ENCODE data around the gene TACC2. TPM values are rescaled to one million over a fixed set of nuclear protein-coding genes. Genes with fewer than 3 reads are reported as not detected.
A peak's percentile ranks its signal among the peaks of the same experiment; 100 is the strongest.

The TACC2 gene
- total RNA-seq, 2 donors from 2014 or later = 107 to 113 TPM

- ATAC-seq = no peak
- intact Hi-C loops (cut with DNase I, micrococcal nuclease) = no loop called here
- no peak for DNase-seq
Measured at GRCh38 chr10:122261584-122261983, 272.6 kb downstream of the TACC2 start.

GRCh38 chr10:122263971-122264370, 275.0 kb downstream of the TACC2 start:
- ATAC-seq (peak; percentile 6), DNase-seq (no peak)
- intact Hi-C loops (cut with DNase I, micrococcal nuclease) = no loop called here

GRCh38 chr10:122264436-122264835, 275.5 kb downstream of the TACC2 start:
- DNase-seq (no peak), ATAC-seq (peak; percentile 86)
- intact Hi-C loops (cut with DNase I, micrococcal nuclease) = no loop called here

GRCh38 chr10:122264931-122265330, 276.0 kb downstream of the TACC2 start:
- ATAC-seq = no peak
- no peak for DNase-seq
- intact Hi-C loops (cut with DNase I, micrococcal nuclease) = no loop called here

- no peak for ATAC-seq
- DNase-seq = no peak
- intact Hi-C loops (cut with DNase I, micrococcal nuclease) = no loop called here
Measured at GRCh38 chr10:122265896-122266295, 276.9 kb downstream of the TACC2 start.

- peak; percentile 68 for ATAC-seq
- DNase-seq = peak in 1 of 2 donors; percentile 44
- intact Hi-C loops (cut with DNase I, micrococcal nuclease) = no loop called here
Measured at GRCh38 chr10:122267849-122268737, 279.1 kb downstream of the TACC2 start.

- no peak for DNase-seq
- ATAC-seq = no peak
- intact Hi-C loops (cut with DNase I, micrococcal nuclease) = no loop called here
Measured at GRCh38 chr10:122269059-122269687, 280.2 kb downstream of the TACC2 start.

GRCh38 chr10:122271076-122271475, 282.1 kb downstream of the TACC2 start, which contains the start of gene BTBD16:
TSS of gene BTBD16 (plus strand) at chr10:122271296. CDS start at chr10:122275082, 3,786 bp downstream.
- DNase-seq (no peak), ATAC-seq (no peak)
- intact Hi-C loops (cut with DNase I, micrococcal nuclease) = no loop called here

- intact Hi-C loops (cut with DNase I, micrococcal nuclease) = no loop called here
- ATAC-seq = no peak
- no peak for DNase-seq
Measured at GRCh38 chr10:122273966-122274545, 285.1 kb downstream of the TACC2 start.

GRCh38 chr10:122276611-122277208, 287.7 kb downstream of the TACC2 start:
- ATAC-seq (peak; percentile 65), DNase-seq (peak in 1 of 2 donors; percentile 23)
- intact Hi-C loops (cut with DNase I, micrococcal nuclease) = no loop called here

GRCh38 chr10:122277526-122278136, 288.7 kb downstream of the TACC2 start:
- intact Hi-C loops (cut with DNase I, micrococcal nuclease) = no loop called here
- ATAC-seq (no peak), DNase-seq (peak in 1 of 2 donors; percentile 5)

- intact Hi-C loops (cut with DNase I, micrococcal nuclease) = no loop called here
- DNase-seq (peak; percentile 19 to 39), ATAC-seq (peak; percentile 46)
Measured at GRCh38 chr10:122279725-122280141, 290.8 kb downstream of the TACC2 start.

GRCh38 chr10:122280156-122280555, 291.2 kb downstream of the TACC2 start:
- intact Hi-C loops (cut with DNase I, micrococcal nuclease) = no loop called here
- DNase-seq (no peak), ATAC-seq (no peak)

- DNase-seq (no peak), ATAC-seq (no peak)
- intact Hi-C loops (cut with DNase I, micrococcal nuclease) = no loop called here
Measured at GRCh38 chr10:122281018-122281626, 292.2 kb downstream of the TACC2 start.

- no peak for DNase-seq
- intact Hi-C loops (cut with DNase I, micrococcal nuclease) = no loop called here
- ATAC-seq = peak; percentile 20
Measured at GRCh38 chr10:122281751-122282150, 292.8 kb downstream of the TACC2 start.

- DNase-seq (no peak), ATAC-seq (no peak)
- intact Hi-C loops (cut with DNase I, micrococcal nuclease) = no loop called here
Measured at GRCh38 chr10:122282253-122282671, 293.3 kb downstream of the TACC2 start.

GRCh38 chr10:122282909-122283308, 293.9 kb downstream of the TACC2 start:
- intact Hi-C loops (cut with DNase I, micrococcal nuclease) = no loop called here
- ATAC-seq = no peak
- DNase-seq = no peak
